ENCODE data around the gene TTC23. TPM values are rescaled to one million over a fixed set of nuclear protein-coding genes. Genes with fewer than 3 reads are reported as not detected.

The TTC23 gene
- total RNA-seq, 1 donor from 2014 or later: 12.1 TPM

DNA sequence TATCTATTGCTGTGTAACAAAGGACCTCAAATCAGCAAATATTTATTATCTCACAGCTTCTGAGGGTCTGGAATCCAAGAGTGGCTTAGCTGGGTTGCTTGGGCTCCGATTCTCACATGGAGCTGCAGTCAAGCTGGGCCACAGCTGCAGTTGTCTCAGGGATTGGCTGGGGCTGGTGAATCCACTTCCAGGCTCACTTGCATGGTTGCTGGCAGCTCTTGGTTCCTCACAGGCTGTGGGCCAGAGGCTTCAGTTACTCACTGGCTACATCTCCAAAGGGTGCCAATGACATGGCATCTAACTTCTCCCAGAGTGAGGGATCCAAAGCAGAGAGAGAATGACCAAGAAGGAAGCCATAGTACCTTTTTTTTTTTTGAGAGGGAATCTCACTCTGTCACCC is 158.4 kb downstream of the TTC23 start:
- no peak for DNase-seq (ENCODE audit: low read depth)
- no peak overlapping the region for H3K4me3 ChIP-seq (ENCODE audit: low read depth, low read length)
- TF ChIP-seq CTCF (conservative IDR thresholded peaks at IDR 0.05; ENCODE audit: low read depth, low read length): no peak

DNA sequence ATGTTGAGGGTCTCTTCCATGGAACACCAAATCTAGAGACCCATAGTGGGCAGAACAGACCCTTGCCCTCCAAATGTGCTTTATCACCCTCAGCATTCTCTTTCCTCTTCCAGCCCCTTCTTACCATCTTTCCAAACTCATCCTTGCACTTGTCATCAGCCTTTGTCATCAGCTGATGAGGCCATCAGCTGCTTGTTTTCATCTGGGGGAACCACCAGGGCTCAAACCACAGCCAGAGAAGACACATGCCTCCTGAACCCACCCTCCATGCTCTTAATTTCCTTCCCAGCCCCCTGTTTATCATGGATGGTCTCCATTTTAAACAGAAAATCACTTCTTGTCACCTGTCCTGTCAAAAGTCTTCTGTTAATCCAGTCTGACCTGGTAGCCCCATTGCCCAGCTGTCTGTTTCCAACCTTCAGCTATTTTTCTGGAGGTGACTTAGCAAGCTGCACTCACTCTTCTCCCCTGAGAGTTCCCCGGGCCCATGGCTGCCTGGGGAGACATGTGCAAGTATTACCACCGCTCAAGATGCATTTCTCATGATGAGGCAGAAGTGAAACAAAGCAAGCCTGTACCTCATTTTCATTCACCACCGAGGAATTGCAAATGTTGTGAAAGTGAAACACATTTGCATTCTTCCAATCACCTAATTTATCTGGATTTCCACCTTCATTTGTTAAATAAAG is 159.2 kb downstream of the TTC23 start:
- DNase-seq (ENCODE audit: low read depth): no peak
- no peak overlapping the region for H3K4me3 ChIP-seq (ENCODE audit: low read depth, low read length)
- no peak for TF ChIP-seq CTCF (conservative IDR thresholded peaks at IDR 0.05; ENCODE audit: low read depth, low read length)

- no peak overlapping the region for H3K4me3 ChIP-seq (ENCODE audit: low read depth, low read length)
- no peak for DNase-seq (ENCODE audit: low read depth)
- no peak for TF ChIP-seq CTCF (conservative IDR thresholded peaks at IDR 0.05; ENCODE audit: low read depth, low read length)
Measured at GRCh38 chr15:99087405-99087943, 161.9 kb downstream of the TTC23 start.

- no peak overlapping the region for H3K4me3 ChIP-seq (ENCODE audit: low read depth, low read length)
- TF ChIP-seq CTCF (conservative IDR thresholded peaks at IDR 0.05; ENCODE audit: low read depth, low read length): no peak
- DNase-seq (ENCODE audit: low read depth): no peak
Measured at GRCh38 chr15:99086327-99086667, 163.1 kb downstream of the TTC23 start.

Other genes starting within 250 kb of the TTC23 start
- gene PGPEP1L, start 241.8 kb downstream of the TTC23 start, total RNA-seq: 1.4 TPM in 1 of 2 replicates, not detected in the other
- 2.1 and 2.8 TPM in 2 replicates for gene SYNM, start 144.5 kb downstream of the TTC23 start, total RNA-seq
- 15.0 and 26.5 TPM in 2 replicates for gene LRRC28, start 1.9 kb upstream of the TTC23 start, total RNA-seq